NCI-H2081 treated with DMSO at 0.1 percent for 48 hours (cell line): ENCODE results near the gene WIPF2.

Experiments used
- DNase-seq: peaks from one replicate; lab custom pipeline; 2025; lab: John Stamatoyannopoulos, UW

Gene WIPF2

DNA sequence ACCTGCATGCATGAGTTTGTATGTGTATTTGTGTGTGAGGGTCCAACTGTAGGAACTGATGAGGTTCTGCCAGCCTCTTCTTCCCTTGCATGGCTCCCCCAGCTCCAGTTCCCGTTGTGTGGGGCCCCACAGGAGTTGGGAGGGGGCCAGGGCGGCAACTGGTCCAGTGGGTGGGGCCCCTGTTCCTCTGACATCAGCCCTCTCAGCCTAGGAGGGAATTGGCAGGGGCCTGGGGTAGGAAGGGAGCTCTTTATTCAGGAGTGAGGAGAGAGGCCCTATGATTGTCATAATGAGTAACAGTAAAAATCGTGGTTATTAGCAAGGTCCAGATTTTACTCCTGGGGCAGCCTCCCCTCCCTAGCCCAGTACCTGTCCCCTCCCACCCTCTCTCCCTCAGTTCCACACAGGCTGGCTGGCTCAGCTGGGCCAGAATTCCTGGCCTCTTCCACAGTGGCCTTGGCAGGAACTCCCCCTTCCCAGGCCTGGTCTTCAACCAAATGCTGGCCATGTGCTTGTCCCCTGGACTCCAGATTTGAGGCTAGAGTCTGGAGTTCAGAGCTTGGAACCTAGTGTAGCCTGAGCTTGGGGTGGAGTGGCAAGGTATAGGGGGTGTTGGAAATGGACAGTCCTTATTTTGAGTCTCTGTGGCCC lies 108.8 kb downstream of the WIPF2 start:
- DNase-seq, result no peak

GRCh38 chr17:40328386-40328766 lies 109.3 kb downstream of the WIPF2 start:
- no peak for DNase-seq

GRCh38 chr17:40329839-40330794 lies 111.0 kb downstream of the WIPF2 start:
- DNase-seq, result no peak

GRCh38 chr17:40330850-40331470 lies 111.9 kb downstream of the WIPF2 start:
- DNase-seq, result no peak

DNA sequence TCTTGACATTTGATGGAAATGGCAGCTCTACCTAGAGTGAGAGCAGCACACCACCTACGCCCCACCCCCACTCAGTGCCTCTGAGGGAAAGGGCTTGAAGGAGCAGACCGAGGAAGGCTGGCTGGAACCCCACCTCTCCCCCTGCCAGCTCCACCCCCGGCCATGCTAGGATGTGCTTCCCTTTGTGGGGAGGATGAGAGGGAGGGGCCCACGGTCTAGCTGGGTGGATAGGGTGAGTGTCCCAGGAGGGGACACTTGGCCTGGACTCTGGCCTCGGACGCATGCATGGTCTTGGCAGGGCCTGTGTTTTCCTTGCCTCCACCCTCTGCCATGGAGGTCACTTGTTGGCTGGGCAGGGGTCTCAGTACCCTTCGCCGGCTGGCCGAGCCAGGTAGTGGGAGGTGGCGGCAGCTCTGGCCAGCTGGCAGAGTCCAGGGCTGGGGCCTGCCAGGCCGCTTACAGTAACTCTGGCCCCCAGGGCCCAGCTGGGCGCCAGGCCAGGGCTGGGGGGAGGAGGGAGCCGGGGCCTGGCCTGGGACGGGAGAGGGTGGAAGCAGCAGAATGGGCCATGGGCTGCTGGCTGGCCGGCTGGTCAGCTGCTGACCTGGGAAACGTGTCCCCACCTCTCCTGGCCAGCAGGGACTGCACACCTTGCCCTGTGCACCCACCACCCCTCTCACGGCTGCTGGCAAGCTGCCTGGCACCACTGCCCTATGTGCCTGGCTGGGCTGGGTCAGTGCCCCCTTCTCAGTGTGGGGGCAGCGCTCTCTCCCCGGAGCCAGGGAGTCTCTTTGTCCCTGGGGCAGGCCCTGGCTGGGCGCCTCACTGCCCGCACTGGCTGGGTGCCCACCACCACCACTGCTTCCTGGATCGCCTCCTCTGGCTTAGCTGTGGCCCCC lies 112.9 kb downstream of the WIPF2 start:
- no peak for DNase-seq
